ENCODE results near the gene RSPO3.

Gene RSPO3

DNA sequence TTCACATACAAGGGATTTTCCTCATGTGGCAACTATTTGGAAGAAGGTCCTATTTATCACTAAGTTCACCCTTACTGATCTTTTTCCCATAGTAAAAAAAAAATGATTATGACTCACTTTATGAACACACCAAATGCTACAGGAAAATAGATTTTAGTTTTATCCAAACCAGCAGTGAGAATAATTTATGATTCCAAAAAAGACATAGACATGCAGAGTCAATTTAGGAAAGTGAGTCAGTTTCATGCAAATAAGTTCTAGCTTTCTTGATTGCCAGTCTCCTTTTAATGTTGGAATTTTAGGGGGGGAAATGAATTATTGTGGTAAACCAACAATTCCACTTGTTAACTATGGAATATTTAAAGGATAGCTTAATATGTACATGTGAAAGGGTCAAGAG lies 84.2 kb downstream of the RSPO3 start:
- Histone ChIP-seq H3F3A (ENCODE audit: insufficient read depth, low read length) (no peaks in the 10 kb centered on the region), H3K27ac (ENCODE audit: low read depth, low read length, poor library complexity, severe bottlenecking) (no peak overlapping the region), H3K27me3 (ENCODE audit: insufficient read depth, low read length) (no peaks in the 10 kb centered on the region), H4K20me1 (ENCODE audit: insufficient read depth, low read length) (no peaks in the 10 kb centered on the region), H3K9me3 (ENCODE audit: low read length) (no peaks in the 10 kb centered on the region), H3K4me2 (ENCODE audit: low read length) (no peak overlapping the region), H3K4me3 (ENCODE audit: low read depth, low read length, poor library complexity, severe bottlenecking) (no peak overlapping the region), H3K9me2 (ENCODE audit: low read depth, low read length) (no peaks in the 10 kb centered on the region), H3K4me1 (ENCODE audit: insufficient read depth, low read length, severe bottlenecking) (no peaks in the 10 kb centered on the region), H3K9ac (ENCODE audit: low read length) (no peak overlapping the region), H2AFZ (ENCODE audit: low read length) (no peak overlapping the region), H3K36me3 (ENCODE audit: insufficient read depth, low read length) (no peaks in the 10 kb centered on the region), H3K79me2 (ENCODE audit: insufficient read depth, low read length) (no peaks in the 10 kb centered on the region)
- no peak for TF ChIP-seq EZH2 (IDR thresholded peaks at IDR 0.05; ENCODE audit: borderline replicate concordance, low read length)
- TF ChIP-seq, protein P1, sequence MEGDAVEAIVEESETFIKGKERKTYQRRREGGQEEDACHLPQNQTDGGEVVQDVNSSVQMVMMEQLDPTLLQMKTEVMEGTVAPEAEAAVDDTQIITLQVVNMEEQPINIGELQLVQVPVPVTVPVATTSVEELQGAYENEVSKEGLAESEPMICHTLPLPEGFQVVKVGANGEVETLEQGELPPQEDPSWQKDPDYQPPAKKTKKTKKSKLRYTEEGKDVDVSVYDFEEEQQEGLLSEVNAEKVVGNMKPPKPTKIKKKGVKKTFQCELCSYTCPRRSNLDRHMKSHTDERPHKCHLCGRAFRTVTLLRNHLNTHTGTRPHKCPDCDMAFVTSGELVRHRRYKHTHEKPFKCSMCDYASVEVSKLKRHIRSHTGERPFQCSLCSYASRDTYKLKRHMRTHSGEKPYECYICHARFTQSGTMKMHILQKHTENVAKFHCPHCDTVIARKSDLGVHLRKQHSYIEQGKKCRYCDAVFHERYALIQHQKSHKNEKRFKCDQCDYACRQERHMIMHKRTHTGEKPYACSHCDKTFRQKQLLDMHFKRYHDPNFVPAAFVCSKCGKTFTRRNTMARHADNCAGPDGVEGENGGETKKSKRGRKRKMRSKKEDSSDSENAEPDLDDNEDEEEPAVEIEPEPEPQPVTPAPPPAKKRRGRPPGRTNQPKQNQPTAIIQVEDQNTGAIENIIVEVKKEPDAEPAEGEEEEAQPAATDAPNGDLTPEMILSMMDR (IDR thresholded peaks at IDR 0.05; ENCODE audit: low read length): no peak

DNA sequence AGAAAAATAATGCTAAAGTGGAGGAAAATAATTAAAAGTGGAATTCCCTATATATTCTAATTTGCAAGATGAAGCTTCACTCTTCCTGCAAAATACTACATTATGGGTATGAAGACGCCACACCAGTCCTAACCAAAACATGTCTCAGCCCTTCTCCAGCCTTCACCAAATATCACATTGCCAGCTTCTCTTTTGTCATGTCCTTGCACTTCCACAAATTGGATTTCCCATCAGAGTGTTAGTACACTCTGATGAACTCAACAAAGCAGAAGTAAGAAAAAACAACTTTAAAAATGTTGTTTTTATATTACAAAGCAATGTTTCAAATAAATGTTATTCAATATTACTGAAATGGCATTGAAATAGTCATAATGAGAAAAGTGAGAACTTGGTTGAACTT lies 85.8 kb downstream of the RSPO3 start:
- Histone ChIP-seq H3K9me3 (ENCODE audit: low read length) (no peaks in the 10 kb centered on the region), H3F3A (ENCODE audit: insufficient read depth, low read length) (no peaks in the 10 kb centered on the region), H3K27ac (ENCODE audit: low read depth, low read length, poor library complexity, severe bottlenecking) (no peak overlapping the region), H2AFZ (ENCODE audit: low read length) (no peak overlapping the region), H3K36me3 (ENCODE audit: insufficient read depth, low read length) (no peaks in the 10 kb centered on the region), H3K4me1 (ENCODE audit: insufficient read depth, low read length, severe bottlenecking) (no peaks in the 10 kb centered on the region), H3K4me2 (ENCODE audit: low read length) (no peak overlapping the region), H3K27me3 (ENCODE audit: insufficient read depth, low read length) (no peaks in the 10 kb centered on the region), H3K9me2 (ENCODE audit: low read depth, low read length) (no peaks in the 10 kb centered on the region), H3K79me2 (ENCODE audit: insufficient read depth, low read length) (no peaks in the 10 kb centered on the region), H4K20me1 (ENCODE audit: insufficient read depth, low read length) (no peaks in the 10 kb centered on the region), H3K4me3 (ENCODE audit: low read depth, low read length, poor library complexity, severe bottlenecking) (no peak overlapping the region), H3K9ac (ENCODE audit: low read length) (no peak overlapping the region)
- TF ChIP-seq, protein P1 (IDR thresholded peaks at IDR 0.05; ENCODE audit: low read length): no peak
- TF ChIP-seq EZH2 (IDR thresholded peaks at IDR 0.05; ENCODE audit: borderline replicate concordance, low read length): no peak

DNA sequence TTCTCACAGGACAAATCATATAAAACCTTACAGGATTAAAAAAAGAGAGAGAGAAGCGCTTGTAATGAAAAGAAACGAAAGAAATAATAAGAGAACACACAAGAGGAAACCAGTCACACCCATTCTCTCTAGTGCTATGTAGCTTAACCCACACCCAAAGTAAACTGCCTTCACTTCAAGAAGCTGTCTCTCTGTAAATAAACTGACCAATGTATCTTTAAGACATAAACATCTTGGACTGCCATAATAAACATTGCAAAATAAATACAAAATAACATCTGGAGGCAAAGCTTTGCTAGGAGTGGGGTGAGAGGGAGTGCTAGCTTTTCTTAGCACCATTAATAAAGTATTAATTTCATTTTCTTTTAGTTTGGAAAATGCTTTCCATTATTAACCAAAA lies 86.6 kb downstream of the RSPO3 start:
- TF ChIP-seq EZH2 (IDR thresholded peaks at IDR 0.05; ENCODE audit: borderline replicate concordance, low read length): no peak
- TF ChIP-seq, protein P1 (IDR thresholded peaks at IDR 0.05; ENCODE audit: low read length): no peak
- no peaks in the 10 kb centered on the region for H3K27me3 ChIP-seq (ENCODE audit: insufficient read depth, low read length)
- H3K27ac ChIP-seq (ENCODE audit: low read depth, low read length, poor library complexity, severe bottlenecking): no peak overlapping the region
- no peaks in the 10 kb centered on the region for H3K79me2 ChIP-seq (ENCODE audit: insufficient read depth, low read length)
- no peak overlapping the region for H3K9ac ChIP-seq (ENCODE audit: low read length)
- H3K4me3 ChIP-seq (ENCODE audit: low read depth, low read length, poor library complexity, severe bottlenecking): no peak overlapping the region
- H3K4me2 ChIP-seq (ENCODE audit: low read length): no peak overlapping the region
- no peaks in the 10 kb centered on the region for H3K4me1 ChIP-seq (ENCODE audit: insufficient read depth, low read length, severe bottlenecking)
- no peaks in the 10 kb centered on the region for H3F3A ChIP-seq (ENCODE audit: insufficient read depth, low read length)
- no peaks in the 10 kb centered on the region for H4K20me1 ChIP-seq (ENCODE audit: insufficient read depth, low read length)
- no peaks in the 10 kb centered on the region for H3K9me2 ChIP-seq (ENCODE audit: low read depth, low read length)
- no peak overlapping the region for H2AFZ ChIP-seq (ENCODE audit: low read length)
- no peaks in the 10 kb centered on the region for H3K9me3 ChIP-seq (ENCODE audit: low read length)
- no peaks in the 10 kb centered on the region for H3K36me3 ChIP-seq (ENCODE audit: insufficient read depth, low read length)
